Mesendoderm (in vitro differentiated cells): Measurements from ENCODE around the gene TTYH3.
A peak's percentile ranks its signal among the peaks of the same experiment; 100 is the strongest.

Source experiments
- DNase-seq: peaks from one replicate; pipeline ENCODE4 v3.0.0; 2013
- H2AK5ac ChIP-seq: 2 replicates; pipeline ENCODE4 v1.6.1; 2013; ENCODE audit warnings: low read length, inconsistent platforms
- H2BK120ac ChIP-seq: 2 replicates; pipeline ENCODE4 v1.6.1; 2013; ENCODE audit warnings: low read depth, mild to moderate bottlenecking, low read length, moderate library complexity, mixed read lengths
- H2BK15ac ChIP-seq: replicated peaks from 2 replicates; pipeline ENCODE4 v1.6.1; 2013; ENCODE audit warnings: low read depth, mild to moderate bottlenecking, moderate library complexity
- H2BK5ac ChIP-seq: 2 replicates; pipeline ENCODE4 v1.6.1; 2013; ENCODE audit warnings: low read length, inconsistent platforms
- H3K18ac ChIP-seq: 2 replicates; pipeline ENCODE4 v1.6.1; 2013; ENCODE audit warnings: mild to moderate bottlenecking, low read length, mixed read lengths
- H3K23ac ChIP-seq: one replicate; pipeline ENCODE4 v1.6.1; 2013; ENCODE audit warnings: low read length
- H3K27ac ChIP-seq: 2 replicates; pipeline ENCODE4 v1.5.1; 2013; ENCODE audit warnings: low read depth, mild to moderate bottlenecking, inconsistent platforms, low read length, moderate library complexity
- H3K27me3 ChIP-seq: 2 replicates; pipeline ENCODE4 v1.6.1; 2013; ENCODE audit warnings: low read length, control low read depth, mild to moderate bottlenecking, inconsistent platforms; ENCODE audit not compliant: insufficient read depth, poor library complexity
- H3K36me3 ChIP-seq: 2 replicates; pipeline ENCODE4 v1.6.1; 2013; ENCODE audit warnings: low read length, inconsistent platforms; ENCODE audit not compliant: control insufficient read depth, insufficient read depth
- H3K4ac ChIP-seq: one replicate; pipeline ENCODE4 v1.6.1; 2013; ENCODE audit warnings: low read depth, mild to moderate bottlenecking, low read length, moderate library complexity
- H3K4me1 ChIP-seq: 2 replicates; pipeline ENCODE4 v1.6.1; 2013; ENCODE audit warnings: low read depth, low read length, inconsistent platforms; ENCODE audit not compliant: control insufficient read depth
- H3K4me2 ChIP-seq: 2 replicates; pipeline ENCODE4 v1.6.1; 2013; ENCODE audit warnings: low read length
- H3K4me3 ChIP-seq: 2 replicates; pipeline ENCODE4 v1.5.1; 2013; ENCODE audit warnings: mild to moderate bottlenecking, low read length
- H3K56ac ChIP-seq: one replicate; pipeline ENCODE4 v1.6.1; 2013; ENCODE audit warnings: low read length
- H3K79me1 ChIP-seq: 2 replicates; pipeline ENCODE4 v1.6.1; 2013; ENCODE audit warnings: low read length, inconsistent platforms
- H3K79me2 ChIP-seq: 2 replicates; pipeline ENCODE4 v1.6.1; 2013; ENCODE audit warnings: mild to moderate bottlenecking, low read length; ENCODE audit not compliant: control insufficient read depth, insufficient read depth
- H3K9ac ChIP-seq: 2 replicates; pipeline ENCODE4 v1.6.1; 2013; ENCODE audit warnings: low read length, inconsistent platforms
- H4K5ac ChIP-seq: one replicate; pipeline ENCODE4 v1.6.1; 2013; ENCODE audit warnings: low read length
- H4K8ac ChIP-seq: one replicate; pipeline ENCODE4 v1.6.1; 2013; ENCODE audit warnings: low read depth, mild to moderate bottlenecking, control low read depth, low read length, moderate library complexity
- WGBS: extraction: QIAGEN DNeasy Blood & Tissue Kit; methylation state at CpG from one replicate; pipeline ENCODE4 v1.1.7; 2013; ENCODE audit warnings: low lambda C conversion rate, missing lambda C conversion rate; ENCODE audit not compliant: insufficient coverage; ENCODE audit errors: extremely low coverage; 5-methylcytosine and 5-hydroxymethylcytosine counted together

The TTYH3 gene

GRCh38 chr7:2619116-2619515 is 12.7 kb upstream of the TTYH3 start:
- Histone ChIP-seq H2BK120ac (no peak overlapping the region), H3K79me1 (no peaks in the 10 kb centered on the region), H4K5ac (no peak overlapping the region), H3K23ac (no peak overlapping the region), H3K4ac (no peak overlapping the region), H2AK5ac (no peak overlapping the region), H3K79me2 (no peaks in the 10 kb centered on the region), H3K18ac (no peak overlapping the region), H3K36me3 (no peaks in the 10 kb centered on the region), H3K4me1 (peaks cover 9% of the 10 kb centered on the region), H4K8ac (no peak overlapping the region), H3K56ac (no peak overlapping the region), H3K9ac (no peak overlapping the region), H2BK15ac (no peak overlapping the region), H3K4me3 (no peak overlapping the region), H3K4me2 (no peak overlapping the region), H3K27ac (no peak overlapping the region), H2BK5ac (no peak overlapping the region), H3K27me3 (no peaks in the 10 kb centered on the region)
- WGBS, result no CpG with 5 or more reads among the region's 9 CpGs
- DNase-seq, result no peak

- Histone ChIP-seq H3K27me3 (no peaks in the 10 kb centered on the region), H2BK5ac (peak overlapping the region; percentile 0), H3K79me1 (no peaks in the 10 kb centered on the region), H3K4ac (peak overlapping the region; percentile 71), H3K4me3 (no peak overlapping the region), H3K4me2 (no peak overlapping the region), H4K5ac (no peak overlapping the region), H3K18ac (peak overlapping the region; percentile 22), H3K36me3 (no peaks in the 10 kb centered on the region), H3K4me1 (peaks cover 9% of the 10 kb centered on the region), H2BK15ac (no peak overlapping the region), H3K27ac (peak overlapping the region; percentile 19), H3K9ac (peak overlapping the region; percentile 1), H3K56ac (peak overlapping the region; percentile 57), H4K8ac (no peak overlapping the region), H3K23ac (no peak overlapping the region), H2BK120ac (no peak overlapping the region), H3K79me2 (no peaks in the 10 kb centered on the region), H2AK5ac (no peak overlapping the region)
- peak; percentile 76 for DNase-seq
- no CpG with 5 or more reads among the region's 23 CpGs for WGBS
Observed at GRCh38 chr7:2621061-2621828, 10.5 kb upstream of the TTYH3 start.

GRCh38 chr7:2621948-2622640 is 9.7 kb upstream of the TTYH3 start:
- H3K79me2 ChIP-seq, result no peaks in the 10 kb centered on the region
- peak; percentile 90 for DNase-seq
- no peak overlapping the region for H4K5ac ChIP-seq
- H2BK5ac ChIP-seq, result peak overlapping the region; percentile 63
- no peaks in the 10 kb centered on the region for H3K36me3 ChIP-seq
- no peak overlapping the region for H2AK5ac ChIP-seq
- no peaks in the 10 kb centered on the region for H3K27me3 ChIP-seq
- no peak overlapping the region for H2BK15ac ChIP-seq
- no peak overlapping the region for H3K4me2 ChIP-seq
- peak overlapping the region; percentile 50 for H2BK120ac ChIP-seq
- H3K4me3 ChIP-seq, result no peak overlapping the region
- H4K8ac ChIP-seq, result no peak overlapping the region
- H3K4ac ChIP-seq, result peak overlapping the region; percentile 74
- H3K56ac ChIP-seq, result peak overlapping the region; percentile 57
- peak overlapping the region; percentile 19 for H3K27ac ChIP-seq
- H3K9ac ChIP-seq, result peak overlapping the region; percentile 3
- no peaks in the 10 kb centered on the region for H3K79me1 ChIP-seq
- H3K18ac ChIP-seq, result peak overlapping the region; percentile 86
- peaks cover 9% of the 10 kb centered on the region for H3K4me1 ChIP-seq
- no CpG with 5 or more reads among the region's 12 CpGs for WGBS
- no peak overlapping the region for H3K23ac ChIP-seq

GRCh38 chr7:2622869-2623697 is 8.7 kb upstream of the TTYH3 start:
- no peak overlapping the region for H2BK15ac ChIP-seq
- peaks cover 7% of the 10 kb centered on the region for H3K4me1 ChIP-seq
- H3K18ac ChIP-seq, result peak overlapping the region; percentile 86
- H3K23ac ChIP-seq, result no peak overlapping the region
- H2AK5ac ChIP-seq, result no peak overlapping the region
- no peak for DNase-seq
- no peaks in the 10 kb centered on the region for H3K79me1 ChIP-seq
- peak overlapping the region; percentile 50 for H2BK120ac ChIP-seq
- no peak overlapping the region for H4K5ac ChIP-seq
- no peak overlapping the region for H3K27ac ChIP-seq
- no peaks in the 10 kb centered on the region for H3K36me3 ChIP-seq
- no peak overlapping the region for H3K4me2 ChIP-seq
- H3K4me3 ChIP-seq, result no peak overlapping the region
- no peaks in the 10 kb centered on the region for H3K27me3 ChIP-seq
- peak overlapping the region; percentile 74 for H3K4ac ChIP-seq
- H2BK5ac ChIP-seq, result no peak overlapping the region
- no peaks in the 10 kb centered on the region for H3K79me2 ChIP-seq
- H4K8ac ChIP-seq, result no peak overlapping the region
- WGBS, result no CpG with 5 or more reads among the region's 19 CpGs
- peak overlapping the region; percentile 11 for H3K9ac ChIP-seq
- peak overlapping the region; percentile 57 for H3K56ac ChIP-seq

GRCh38 chr7:2623698-2624014 is 8.1 kb upstream of the TTYH3 start:
- no peak overlapping the region for H3K27ac ChIP-seq

More at GRCh38 chr7:2623698-2624014, 8.1 kb upstream of the TTYH3 start:
- no peak overlapping the region for H3K23ac ChIP-seq
- H4K8ac ChIP-seq, result no peak overlapping the region
- no peak overlapping the region for H2BK15ac ChIP-seq
- H3K79me1 ChIP-seq, result no peaks in the 10 kb centered on the region
- DNase-seq, result no peak
- no peak overlapping the region for H3K9ac ChIP-seq
- H2BK5ac ChIP-seq, result no peak overlapping the region
- no peak overlapping the region for H3K18ac ChIP-seq
- H3K79me2 ChIP-seq, result no peaks in the 10 kb centered on the region
- H4K5ac ChIP-seq, result no peak overlapping the region
- H2AK5ac ChIP-seq, result no peak overlapping the region
- H3K4me2 ChIP-seq, result no peak overlapping the region
- WGBS, result no CpG with 5 or more reads among the region's 10 CpGs
- H3K4me1 ChIP-seq, result peaks cover 6% of the 10 kb centered on the region
- no peaks in the 10 kb centered on the region for H3K36me3 ChIP-seq
- no peak overlapping the region for H3K4ac ChIP-seq
- no peak overlapping the region for H3K4me3 ChIP-seq
- H3K56ac ChIP-seq, result no peak overlapping the region
- H2BK120ac ChIP-seq, result no peak overlapping the region
- H3K27me3 ChIP-seq, result no peaks in the 10 kb centered on the region
